GM10266 (cell line): Measurements from ENCODE around the gene PIEZO1.

Source experiments
- DNase-seq: peaks from one replicate; pipeline ENCODE4 v3.0.0; 2012; ENCODE audit errors: extremely low spot score
- CTCF ChIP-seq: IDR thresholded peaks from 2 replicates; pipeline ENCODE4 v1.5.1; 2012; ENCODE audit warnings: mild to moderate bottlenecking, low read depth; ENCODE audit not compliant: control insufficient read depth, insufficient read depth; ENCODE audit errors: missing control alignments

Gene PIEZO1

DNA sequence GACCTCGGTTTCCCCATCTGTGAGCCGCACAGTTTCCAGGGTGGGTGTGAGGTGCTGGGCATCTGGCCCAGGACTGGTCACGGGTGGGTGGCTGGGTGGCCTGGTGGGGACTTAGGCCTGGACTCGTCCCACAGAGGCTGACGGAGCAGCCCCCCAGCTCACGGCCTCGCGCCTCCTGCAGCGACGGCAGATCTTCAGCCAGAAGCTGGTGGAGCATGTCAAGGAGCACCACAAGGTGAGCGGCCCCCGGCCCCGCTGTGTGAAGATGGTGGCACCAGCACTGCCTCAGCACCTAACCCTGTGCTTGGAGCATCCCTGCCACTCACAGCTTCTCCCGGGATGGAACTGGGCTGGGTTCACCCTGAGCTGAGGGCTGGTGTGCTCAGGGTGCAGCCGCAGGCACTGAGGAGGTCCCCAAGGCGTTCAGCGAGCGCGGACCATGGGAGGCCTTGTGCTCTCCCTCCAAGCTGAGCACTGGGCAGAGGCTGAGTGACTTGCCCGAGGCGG, 20.9 kb upstream of the PIEZO1 start:
- DNase-seq, result no peak
- TF ChIP-seq CTCF, result no peak

DNA sequence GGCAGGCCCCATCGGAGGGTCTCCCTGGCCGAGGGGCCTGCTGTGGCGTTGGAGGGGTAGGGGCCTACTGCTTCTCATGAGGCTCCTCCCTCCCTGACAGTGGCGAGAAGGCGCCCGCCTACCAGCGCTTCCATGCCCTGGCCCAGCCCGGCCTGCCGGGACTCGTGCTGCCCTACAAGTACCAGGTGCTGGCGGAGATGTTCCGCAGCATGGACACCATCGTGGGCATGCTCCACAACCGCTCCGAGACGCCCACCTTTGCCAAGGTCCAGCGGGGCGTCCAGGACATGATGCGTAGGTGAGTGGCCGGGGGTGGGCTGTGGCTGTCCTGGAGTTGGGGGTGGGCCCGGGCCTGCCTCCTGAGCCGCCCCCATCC, 20.3 kb upstream of the PIEZO1 start:
- DNase-seq, result no peak
- TF ChIP-seq CTCF, result no peak

DNA sequence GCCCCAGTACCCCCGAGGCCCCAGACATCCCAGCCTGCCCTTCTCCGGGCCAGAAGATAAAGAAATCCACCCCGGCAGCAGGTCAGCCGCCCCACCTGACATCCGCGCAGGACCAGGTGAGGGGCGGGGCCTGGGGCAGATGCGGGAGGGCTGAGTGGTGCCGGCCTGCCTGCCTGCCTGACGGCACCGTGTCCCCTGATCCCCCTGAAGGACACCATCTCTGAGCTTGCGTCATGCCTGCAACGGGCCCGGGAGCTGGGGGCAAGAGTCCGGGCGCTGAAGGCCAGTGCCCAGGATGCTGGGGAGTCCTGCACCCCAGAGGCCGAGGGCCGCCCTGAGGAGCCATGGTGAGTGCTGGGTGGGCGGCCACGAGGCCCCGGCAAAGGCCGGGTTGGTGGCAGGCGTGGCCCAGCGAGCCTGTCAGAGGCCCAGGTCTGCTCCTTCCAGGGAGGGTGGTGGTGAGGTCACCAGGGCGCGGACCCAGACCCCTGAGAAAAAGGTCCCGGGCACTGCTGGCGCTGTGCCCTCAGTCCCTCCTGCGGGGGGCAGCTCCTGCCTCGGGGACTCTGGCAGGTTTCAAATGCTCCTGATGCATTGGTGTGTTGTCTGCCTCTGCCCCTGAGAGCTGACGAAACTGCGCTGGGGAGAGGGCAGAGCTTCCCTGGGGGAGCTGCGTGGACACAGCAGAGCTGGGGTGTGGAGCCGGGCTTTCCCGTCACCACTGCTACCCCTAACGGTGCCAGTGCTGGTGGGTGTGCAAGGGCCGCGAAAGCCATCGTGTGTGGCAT, 19.7 kb upstream of the PIEZO1 start:
- TF ChIP-seq CTCF, result no peak
- DNase-seq, result no peak

GRCh38 chr16:88804173-88804551, 19.1 kb upstream of the PIEZO1 start:
- TF ChIP-seq CTCF, result no peak
- no peak for DNase-seq

GRCh38 chr16:88803264-88803987, 18.4 kb upstream of the PIEZO1 start, which contains the start of gene CDT1:
CDT1 (plus strand) TSS chr16:88803789; CDS start chr16:88803832, 43 bp downstream.
- TF ChIP-seq CTCF, result no peak
- DNase-seq, result peak; percentile 100

DNA sequence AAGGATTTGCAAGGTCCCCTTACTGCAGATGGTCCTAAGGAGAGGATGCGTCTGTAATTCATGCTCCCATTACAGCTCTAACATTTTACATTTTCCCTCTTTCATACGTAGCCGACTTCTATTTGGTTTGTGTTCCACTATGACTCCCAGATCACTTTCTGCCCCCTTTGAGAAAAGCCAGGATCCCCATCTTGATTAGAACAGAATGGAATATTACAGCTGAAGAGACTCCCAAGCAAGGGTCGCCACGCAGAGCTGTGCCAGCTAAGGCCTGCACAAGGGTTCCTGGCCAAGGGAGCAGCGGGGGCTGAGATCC, 15.2 kb upstream of the PIEZO1 start:
- DNase-seq, result no peak
- TF ChIP-seq CTCF, result no peak
